HEK293T (cell line): ENCODE data around the gene ID2.

Source experiments
- ELF4 ChIP-seq: fragments of 450-650 bp; IDR thresholded peaks from 2 replicates; pipeline ENCODE4 v1.6.1; 2017; ENCODE audit warnings: antibody characterized with exemption
- LEF1 ChIP-seq: fragments of 450-650 bp; IDR thresholded peaks from 2 replicates; pipeline ENCODE4 v1.6.1; 2017; ENCODE audit warnings: mild to moderate bottlenecking, borderline replicate concordance
- PKNOX1 ChIP-seq: fragments of 450-650 bp; IDR thresholded peaks from 2 replicates; pipeline ENCODE4 v1.6.1; 2016
- SP1 ChIP-seq: fragments of 450-650 bp; IDR thresholded peaks from 2 replicates; pipeline ENCODE4 v1.6.1; 2017
- TARDBP ChIP-seq: fragments of 450-650 bp; IDR thresholded peaks from 2 replicates; pipeline ENCODE4 v1.6.1; 2016

- TF ChIP-seq PKNOX1 (peak; percentile 63), SP1 (no peak), ELF4 (no peak), LEF1 (no peak), TARDBP (0 out of 2 replicates have a peak, but pooled peaks have one; percentile 30)
Measured at GRCh38 chr2:8680822-8681760, 765 bp upstream of the ID2 start.
